Medulla oblongata (tissue), 1 donor: ENCODE data around the gene CMTM1.
A peak's percentile ranks its signal among the peaks of the same experiment; 100 is the strongest.
"Not testable (repeated sequence)": the region's sequence is repeated elsewhere in the genome, so short reads cannot be mapped to it uniquely, and the experiment has no call there.

Experiments
- DNase-seq: peaks from one replicate; pipeline ENCODE4 v3.0.0-alpha.2; 2015; ENCODE audit errors: extremely low spot score

The CMTM1 gene

GRCh38 chr16:66562409-66562808 is 3.8 kb upstream of the CMTM1 start:
- DNase-seq = no peak

DNA sequence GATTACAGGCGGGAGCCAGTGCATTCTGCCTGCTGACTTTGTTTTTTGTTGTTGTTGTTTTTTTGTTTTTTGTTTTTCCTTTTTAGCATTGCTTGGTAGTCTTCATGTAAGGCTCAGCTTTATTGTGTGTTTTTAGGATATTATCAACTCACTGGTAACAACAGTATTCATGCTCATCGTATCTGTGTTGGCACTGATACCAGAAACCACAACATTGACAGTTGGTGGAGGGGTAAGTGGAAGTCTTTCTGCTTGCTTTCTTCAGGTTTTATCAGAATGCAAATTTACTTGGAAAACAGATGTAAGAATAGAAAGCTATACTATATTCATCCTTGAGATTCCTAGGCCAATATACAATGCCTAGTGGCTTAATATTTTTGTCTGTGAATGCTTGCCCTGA is 3.3 kb upstream of the CMTM1 start:
- DNase-seq = no peak

DNA sequence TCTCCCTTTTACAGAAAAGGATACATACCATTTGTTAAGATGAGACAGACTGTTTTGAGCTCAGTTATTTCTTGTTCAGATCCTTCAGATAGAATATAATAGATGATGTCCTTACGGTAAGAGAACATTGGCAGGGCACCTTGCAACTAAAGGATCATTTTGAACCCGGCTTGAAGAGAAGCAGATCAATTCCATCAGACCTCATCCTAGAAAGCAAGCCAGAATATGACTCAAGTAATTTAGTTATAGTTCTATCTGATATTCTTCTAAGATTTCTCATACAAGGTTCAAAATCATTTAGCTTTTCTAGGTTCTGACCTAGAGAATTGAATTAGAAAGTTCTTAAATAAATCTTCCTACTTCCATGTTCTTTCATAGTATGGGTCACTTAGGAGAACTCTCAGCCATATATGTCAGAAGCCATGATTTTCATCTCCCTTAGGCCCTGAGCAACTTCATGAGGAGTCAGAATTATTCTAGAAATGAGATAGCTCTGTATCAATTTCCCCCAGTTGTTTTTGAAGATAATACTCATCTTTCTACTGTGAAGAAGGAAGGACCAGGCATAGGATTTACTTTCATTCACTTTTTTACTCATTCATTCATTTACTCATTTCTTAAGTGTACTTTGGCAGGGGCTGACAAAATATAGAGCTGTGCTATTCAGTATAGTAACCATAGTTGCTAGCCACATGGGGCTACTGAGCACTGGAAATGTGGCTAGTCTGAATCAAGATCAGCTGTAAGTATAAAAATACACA is 2.5 kb upstream of the CMTM1 start:
- DNase-seq = no peak

GRCh38 chr16:66567270-66567669 is 1.0 kb downstream of the CMTM1 start:
- not testable (repeated sequence) for DNase-seq

DNA sequence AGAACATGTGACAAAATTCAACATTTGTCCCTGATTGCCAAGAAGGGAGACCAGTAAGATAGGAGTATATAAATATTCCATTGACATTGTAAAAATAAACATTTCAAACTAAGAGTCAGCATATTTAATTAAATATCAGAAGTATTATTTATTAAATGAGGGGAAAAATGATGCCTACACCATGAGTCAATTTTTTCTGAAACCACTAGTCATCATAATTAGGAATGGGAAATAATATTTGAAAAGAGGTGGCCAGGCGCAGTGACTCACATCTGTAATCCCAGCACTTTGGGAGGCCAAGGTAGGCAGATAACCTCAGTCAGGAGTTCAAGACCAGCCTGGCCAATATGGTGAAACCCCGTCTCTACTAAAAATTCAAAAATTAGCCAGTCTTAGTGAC is 2.1 kb downstream of the CMTM1 start:
- no peak for DNase-seq

GRCh38 chr16:66569131-66569530 is 2.9 kb downstream of the CMTM1 start:
- DNase-seq = no peak

DNA sequence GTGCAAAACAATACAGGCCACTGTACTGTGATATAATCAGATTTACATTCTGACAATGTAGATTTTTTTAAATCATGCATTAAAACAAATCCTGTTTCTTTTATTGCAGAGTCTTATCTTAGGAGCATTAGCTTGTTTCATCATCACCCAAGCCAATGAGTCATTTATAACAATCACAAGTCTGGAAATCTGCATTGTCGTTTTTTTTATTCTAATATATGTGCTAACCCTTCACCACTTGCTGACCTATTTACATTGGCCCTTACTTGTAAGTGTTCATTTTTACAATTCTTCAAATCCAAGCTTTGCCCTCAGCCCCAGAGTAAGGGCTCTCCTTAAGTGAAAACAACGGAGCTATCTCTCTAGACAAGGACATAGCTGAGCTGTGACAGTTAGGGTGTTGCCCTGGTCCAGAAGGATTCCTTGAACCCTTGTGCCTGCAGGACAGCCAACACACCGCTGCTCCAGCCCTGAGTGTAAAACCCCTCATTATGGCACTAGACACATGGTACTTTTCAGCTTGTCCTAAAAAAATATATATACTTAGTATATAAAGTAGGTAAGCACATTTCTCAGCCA is 3.7 kb downstream of the CMTM1 start:
- DNase-seq = no peak

GRCh38 chr16:66572356-66572755 is 6.1 kb downstream of the CMTM1 start:
- no peak for DNase-seq

DNA sequence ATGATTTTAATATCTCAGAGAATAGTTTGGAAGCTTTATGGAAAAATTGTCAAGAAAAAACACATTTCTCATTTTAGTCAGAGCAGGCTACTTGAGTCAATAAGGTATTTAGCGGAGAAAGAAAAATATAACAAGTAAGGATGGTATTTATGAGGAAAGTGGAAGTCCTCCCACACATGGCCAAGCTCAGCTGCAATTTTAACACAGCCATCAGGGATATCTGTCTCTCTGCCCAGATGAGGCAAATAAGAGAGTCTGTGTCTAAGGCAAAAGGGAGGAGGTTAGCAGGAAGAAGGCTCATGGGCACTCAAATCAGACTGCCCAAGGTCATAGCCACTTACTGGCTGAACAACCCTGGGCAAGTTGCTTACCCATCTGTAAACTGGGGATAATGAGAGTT is 7.8 kb downstream of the CMTM1 start:
- no peak for DNase-seq

DNA sequence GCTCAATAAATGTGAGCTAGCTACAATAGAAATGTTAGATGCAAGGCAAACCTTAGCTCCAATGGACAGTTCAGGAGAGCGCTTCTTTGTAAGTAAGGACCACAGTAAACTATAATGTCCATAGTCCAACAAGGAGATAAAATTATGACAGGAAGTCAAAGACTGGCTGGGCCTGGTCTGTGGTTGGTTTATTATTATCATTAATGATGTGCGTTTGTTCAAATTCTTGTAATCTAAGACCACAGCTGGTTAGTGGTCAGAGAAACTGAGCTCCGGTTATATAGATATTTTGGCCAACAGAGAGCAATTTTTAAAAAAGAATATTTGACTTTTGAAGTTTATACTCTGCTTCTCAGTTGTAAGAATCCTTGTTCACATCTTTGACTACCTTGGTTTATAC is 8.3 kb downstream of the CMTM1 start:
- no peak for DNase-seq

- DNase-seq = no peak
Measured at GRCh38 chr16:66575060-66575459, 8.8 kb downstream of the CMTM1 start.

DNA sequence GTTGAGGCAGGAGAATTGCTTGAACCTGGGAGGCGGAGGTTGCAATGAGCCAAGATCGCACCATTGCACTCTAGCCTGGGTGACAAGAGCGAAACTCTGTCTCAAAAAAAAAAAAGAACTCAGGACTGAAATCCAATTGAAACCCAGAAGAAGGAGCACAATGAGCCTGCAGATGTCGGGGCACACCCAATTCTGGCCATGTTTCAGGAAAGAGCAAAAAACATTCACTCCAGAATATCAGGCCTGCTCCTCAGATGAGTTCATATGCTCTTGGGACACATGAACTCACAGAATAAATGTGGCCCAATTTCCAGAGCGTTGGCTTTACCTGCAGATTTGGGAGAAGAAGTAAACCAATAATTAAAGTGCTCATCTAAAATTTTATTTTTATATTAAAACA is 10.1 kb downstream of the CMTM1 start:
- no peak for DNase-seq

DNA sequence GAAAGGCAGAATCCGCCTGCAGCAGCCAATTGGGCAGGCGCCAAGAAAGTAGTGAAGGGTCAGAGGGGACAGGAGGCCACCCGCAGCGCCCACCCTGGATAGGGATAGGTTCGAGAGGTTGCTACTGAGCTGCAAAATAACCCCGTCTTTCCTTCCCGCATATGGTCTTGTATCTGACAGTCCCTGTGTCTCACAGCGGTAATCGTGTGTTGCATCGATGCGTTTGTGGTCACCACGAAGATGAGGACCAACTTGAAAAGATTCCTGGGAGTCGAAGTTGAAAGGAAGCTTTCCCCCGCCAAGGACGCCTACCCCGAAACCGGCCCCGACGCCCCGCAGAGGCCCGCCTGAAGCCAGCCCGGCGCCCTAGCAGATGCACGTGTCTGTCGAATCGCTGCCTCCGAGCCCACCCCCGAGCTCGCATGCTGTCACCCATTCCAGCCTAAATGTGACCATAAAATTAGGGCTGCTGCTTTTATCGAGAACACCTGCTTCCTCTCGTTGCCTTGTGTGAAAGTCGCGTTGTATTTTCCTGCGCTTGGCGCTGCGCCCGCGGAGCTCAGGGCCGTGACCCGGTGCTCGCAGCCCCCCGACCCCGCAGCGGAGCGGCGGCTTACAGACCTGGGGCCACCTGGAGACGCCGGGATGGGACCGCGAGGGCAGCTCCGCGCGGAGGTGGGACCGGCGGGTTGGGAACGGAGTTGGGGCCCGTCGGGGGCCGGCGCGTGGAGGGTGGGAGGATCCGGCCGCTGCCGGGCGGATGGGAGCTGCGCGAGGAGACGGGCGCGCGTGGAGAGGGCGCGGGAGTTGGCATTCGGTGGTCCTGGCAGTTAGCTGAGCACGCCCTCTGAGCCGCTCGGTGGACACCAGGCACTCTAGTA is 12.7 kb downstream of the CMTM1 start, which contains the start of gene CMTM2:
Gene CMTM2, plus strand, starts transcription at position 813 of the 881 bp plus-strand sequence. CDS start 145 bp downstream, outside the sequence.
- no peak for DNase-seq

- DNase-seq = no peak
Measured at GRCh38 chr16:66580605-66581209, 14.5 kb downstream of the CMTM1 start.

GRCh38 chr16:66581246-66581952 is 15.2 kb downstream of the CMTM1 start:
- no peak for DNase-seq

GRCh38 chr16:66585481-66586239 is 19.4 kb downstream of the CMTM1 start:
- peak; percentile 58 for DNase-seq

DNA sequence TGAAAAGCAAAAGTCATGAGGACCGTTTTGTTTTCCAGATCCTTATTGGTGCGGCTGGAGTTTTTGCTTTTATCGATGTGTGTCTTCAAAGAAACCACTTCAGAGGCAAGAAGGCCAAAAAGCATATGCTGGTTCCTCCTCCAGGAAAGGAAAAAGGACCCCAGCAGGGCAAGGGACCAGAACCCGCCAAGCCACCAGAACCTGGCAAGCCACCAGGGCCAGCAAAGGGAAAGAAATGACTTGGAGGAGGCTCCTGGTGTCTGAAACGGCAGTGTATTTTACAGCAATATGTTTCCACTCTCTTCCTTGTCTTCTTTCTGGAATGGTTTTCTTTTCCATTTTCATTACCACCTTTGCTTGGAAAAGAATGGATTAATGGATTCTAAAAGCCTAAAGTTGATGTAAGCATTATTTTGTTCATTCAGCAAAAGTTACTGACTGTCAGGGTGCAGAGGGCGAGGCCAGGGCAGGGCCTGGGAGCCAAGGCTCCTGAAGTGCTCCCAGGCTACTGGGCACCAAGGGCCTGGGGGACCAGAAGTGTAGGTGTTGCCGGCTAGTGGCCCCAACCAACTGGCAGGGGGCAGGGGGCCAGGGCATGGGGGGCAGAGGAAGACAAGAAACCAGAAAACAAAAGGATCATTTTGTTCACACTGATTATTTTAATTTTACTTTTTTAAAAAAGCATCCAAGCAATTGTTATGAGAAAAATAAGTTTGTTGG is 21.8 kb downstream of the CMTM1 start:
- peak; percentile 19 for DNase-seq

- peak; percentile 77 for DNase-seq
Measured at GRCh38 chr16:66588981-66589713, 22.9 kb downstream of the CMTM1 start.

DNA sequence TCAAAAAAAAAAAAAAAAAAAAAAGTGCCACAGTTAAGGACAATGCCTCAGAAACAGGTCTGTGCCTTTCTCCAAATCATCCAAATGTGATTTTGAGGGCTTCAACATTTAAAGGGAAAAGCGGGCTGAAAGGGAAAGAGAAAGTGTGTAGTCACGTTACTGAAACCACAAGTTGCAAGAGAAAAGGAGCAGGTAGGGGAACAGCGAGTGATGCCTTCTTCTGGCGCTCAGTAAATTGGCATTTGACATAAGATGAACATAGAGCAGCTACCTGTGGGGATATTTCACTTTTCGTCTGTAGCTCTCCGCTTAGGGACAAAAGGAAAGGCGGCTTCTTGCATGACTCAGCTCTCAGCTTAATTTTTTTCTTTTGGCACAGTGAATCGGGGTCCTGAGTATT is 24.1 kb downstream of the CMTM1 start:
- peak; percentile 26 for DNase-seq
